CD14-positive monocyte (primary cell): ENCODE results near the gene ACTBL2. TPM values are rescaled to one million over a fixed set of nuclear protein-coding genes. Genes with fewer than 3 reads are reported as not detected.

Source experiments
- DNase-seq, 3 donors: peaks; one replicate each; pipeline ENCODE4 v3.0.0-alpha.2; 2011 to 2022
- H2AFZ ChIP-seq: 2 replicates; pipeline ENCODE4 v1.6.0; 2012; ENCODE audit warnings: mild to moderate bottlenecking, low read depth, low read length, inconsistent platforms; ENCODE audit not compliant: insufficient read depth, poor library complexity, severe bottlenecking
- H3K27ac ChIP-seq, 2 donors: 1 replicate in 1 of 2; 2 replicates in 1 of 2; pipeline ENCODE4 v1.5.1; 2012 to 2013; ENCODE audit warnings: low read length in 2 of 2, control low read depth in 1 of 2, inconsistent platforms in 1 of 2, low read depth in 1 of 2, mild to moderate bottlenecking in 1 of 2
- H3K27me3 ChIP-seq, 2 donors: one replicate each; pipeline versions ENCODE4 v1.6.0 to v1.6.1; 2011 to 2013; ENCODE audit warnings: low read length in 2 of 2; ENCODE audit not compliant: control insufficient read depth in 2 of 2, insufficient read depth in 2 of 2
- H3K36me3 ChIP-seq, 2 donors: replicated peaks in 1 of 2; 1 replicate in 1 of 2; 2 replicates in 1 of 2; pipeline versions ENCODE4 v1.5.1 to v1.6.1; 2012 to 2013; ENCODE audit warnings: low read length in 2 of 2, control low read depth in 1 of 2, inconsistent platforms in 1 of 2, mild to moderate bottlenecking in 1 of 2; ENCODE audit not compliant: insufficient read depth in 2 of 2, control insufficient read depth in 1 of 2
- H3K4me1 ChIP-seq, 2 donors: 1 replicate in 1 of 2; 2 replicates in 1 of 2; pipeline versions ENCODE4 v1.5.1 to v1.6.1; 2012 to 2013; ENCODE audit warnings: low read length in 2 of 2, control low read depth in 1 of 2, inconsistent platforms in 1 of 2, mild to moderate bottlenecking in 1 of 2, moderate library complexity in 1 of 2; ENCODE audit not compliant: insufficient read depth in 2 of 2, control insufficient read depth in 1 of 2
- H3K4me2 ChIP-seq: replicated peaks from 2 replicates; pipeline ENCODE3; 2012; ENCODE audit warnings: low read length, moderate library complexity, mild to moderate bottlenecking; ENCODE audit not compliant: poor library complexity, severe bottlenecking; ENCODE audit errors: extremely low read depth
- H3K4me3 ChIP-seq, 3 experiments: fragments of 200-600 bp in 1 of 3; sonication (generic) in 1 of 3; replicated peaks in 1 of 3; 1 replicate in 2 of 3; 2 replicates in 1 of 3; pipeline ENCODE4 v1.5.1; 2011 to 2013; ENCODE audit warnings: low read length in 3 of 3, mild to moderate bottlenecking in 3 of 3, control low read depth in 2 of 3, low read depth in 2 of 3, inconsistent platforms in 1 of 3, moderate library complexity in 1 of 3
- H3K79me2 ChIP-seq: 2 replicates; pipeline ENCODE4 v1.6.0; 2012; ENCODE audit warnings: mild to moderate bottlenecking, control low read depth, inconsistent platforms, low read length, moderate library complexity; ENCODE audit not compliant: insufficient read depth
- H3K9ac ChIP-seq: 2 replicates; pipeline ENCODE4 v1.6.0; 2017; ENCODE audit warnings: low read length, mild to moderate bottlenecking; ENCODE audit not compliant: insufficient read depth, poor library complexity, severe bottlenecking
- H3K9me3 ChIP-seq, 2 donors: replicated peaks in 1 of 2; 1 replicate in 1 of 2; 2 replicates in 1 of 2; pipeline versions ENCODE4 v1.5.1 to v1.6.1; 2012 to 2013; ENCODE audit warnings: low read length in 2 of 2, control low read depth in 1 of 2; ENCODE audit not compliant: control insufficient read depth in 1 of 2, insufficient read depth in 1 of 2
- H4K20me1 ChIP-seq: 2 replicates; pipeline ENCODE4 v1.6.0; 2012; ENCODE audit warnings: mild to moderate bottlenecking, low read length, control low read depth, moderate library complexity; ENCODE audit not compliant: insufficient read depth
- H3K27ac Mint-ChIP-seq, 7 donors: one replicate each; pipeline ENCODE4 v1.8.0; 2020; ENCODE audit warnings: mild to moderate bottlenecking in 7 of 7, mixed read lengths in 7 of 7, moderate library complexity in 6 of 7, inconsistent platforms in 2 of 7
- H3K27me3 Mint-ChIP-seq, 3 donors: one replicate each; pipeline ENCODE4 v1.8.0; 2021 to 2022; ENCODE audit warnings: low read depth in 3 of 3, mild to moderate bottlenecking in 3 of 3, mixed read lengths in 3 of 3, moderate library complexity in 3 of 3, inconsistent platforms in 1 of 3
- H3K36me3 Mint-ChIP-seq, 2 donors: one replicate each; pipeline ENCODE4 v1.8.0; 2020; ENCODE audit warnings: mixed read lengths in 2 of 2, inconsistent platforms in 1 of 2, mild to moderate bottlenecking in 1 of 2
- H3K4me1 Mint-ChIP-seq: one replicate; pipeline ENCODE4 v1.8.0; 2020; ENCODE audit warnings: mild to moderate bottlenecking, mixed read lengths
- H3K4me3 Mint-ChIP-seq, 2 donors: one replicate each; pipeline ENCODE4 v1.8.0; 2020; ENCODE audit warnings: mild to moderate bottlenecking in 2 of 2, mixed read lengths in 2 of 2, moderate library complexity in 1 of 2
- H3K9me3 Mint-ChIP-seq, 7 donors: one replicate each; pipeline ENCODE4 v1.8.0; 2020 to 2022; ENCODE audit warnings: mixed read lengths in 7 of 7, mild to moderate bottlenecking in 6 of 7, moderate library complexity in 6 of 7, inconsistent platforms in 2 of 7
- CTCF ChIP-seq: fragments of 200-600 bp; IDR thresholded peaks from one replicate; pipeline ENCODE4 v1.8.0; 2022; ENCODE audit warnings: antibody characterized with exemption, mild to moderate bottlenecking
- WGBS: methylation state at CpG from one replicate; pipeline ENCODE4 v1.1.5; 2013; ENCODE audit warnings: missing lambda C conversion rate; ENCODE audit not compliant: insufficient coverage; 5-methylcytosine and 5-hydroxymethylcytosine counted together
- intact Hi-C, 2 donors: fragments of 100-400 bp; cut with micrococcal nuclease; formaldehyde crosslinking; loops; one replicate each; pipeline versions ENCODE4 v1.15.0 to v1.15.1; 2023
- polyA minus RNA-seq: library from RNA; depleted of rRNA, polyadenylated mRNA; stranded (reverse); fragments of >200 nt; gene quantifications from 2 replicates; pipeline ENCODE4 v1.2.3, GENCODE V29; 2012
- polyA plus RNA-seq, 3 donors: library from polyadenylated mRNA; depleted of rRNA in 1 of 3; unstranded in 2 of 3; stranded (reverse) in 1 of 3; fragments of 300-500 nt in 2 of 3; fragments of >200 nt in 1 of 3; fragmentation: Illumina TruSeq in 2 of 3; gene quantifications; 1 replicate in 2 of 3; 2 replicates in 1 of 3; pipeline ENCODE4 v1.2.3, GENCODE V29; 2012 to 2021
- total RNA-seq, 12 experiments: library from RNA in 1 of 12; stranded (reverse) in 1 of 12; fragments of 120-200 nt in 1 of 12; gene quantifications; one replicate each; pipeline ENCODE4 v1.2.4 and lab custom pipeline; 2013 to 2026; ENCODE audit warnings: mixed read lengths in 6 of 12, inconsistent platforms in 1 of 12

Gene ACTBL2
- not detected for total RNA-seq (2013)
- polyA plus RNA-seq (not detected), polyA minus RNA-seq (not detected in 2 replicates), total RNA-seq (lab: John Stamatoyannopoulos, UW) (0 to 1.0 (median 0) reads per million in 11 experiments)

- H3K4me2 ChIP-seq: no peak within 1 kb of the TSS
- no peak for DNase-seq
- no peaks in the 10 kb centered on the region for H3K79me2 ChIP-seq
- H3K36me3 ChIP-seq: no peaks in the 10 kb centered on the region
- no peak within 1 kb of the TSS for H2AFZ ChIP-seq
- no peak for TF ChIP-seq CTCF
- H3K9me3 ChIP-seq: no peaks in the 10 kb centered on the region
- Mint-ChIP-seq H3K4me1 (no peaks in the 10 kb centered on the region), H3K27ac (peak within 1 kb of the TSS in 1 of 7 donors; percentile 4), H3K36me3 (no peaks in the 10 kb centered on the region), H3K9me3 (no peaks in the 10 kb centered on the region), H3K4me3 (no peak within 1 kb of the TSS), H3K27me3 (no peaks in the 10 kb centered on the region)
- H4K20me1 ChIP-seq: no peaks in the 10 kb centered on the region
- intact Hi-C loops: no loop called here
- no peaks in the 10 kb centered on the region for H3K27me3 ChIP-seq
- no CpG with 5 or more reads among the region's 5 CpGs for WGBS
- H3K27ac ChIP-seq: no peak within 1 kb of the TSS
- no peak within 1 kb of the TSS for H3K9ac ChIP-seq
- no peaks in the 10 kb centered on the region for H3K4me1 ChIP-seq
- no peak within 1 kb of the TSS for H3K4me3 ChIP-seq
Measured at GRCh38 chr5:57482671-57483106, at the start of gene ACTBL2. TSS of gene ACTBL2 (minus strand) at chr5:57482811. CDS start at chr5:57482707, 104 bp downstream.

- no CpG with 5 or more reads among the region's 1 CpG for WGBS
- Histone ChIP-seq H3K79me2 (no peaks in the 10 kb centered on the region), H3K27me3 (no peaks in the 10 kb centered on the region), H3K9ac (no peak overlapping the region), H3K4me2 (no peak overlapping the region), H3K27ac (no peak overlapping the region), H3K4me3 (no peak overlapping the region), H3K4me1 (no peaks in the 10 kb centered on the region), H2AFZ (no peak overlapping the region), H4K20me1 (no peaks in the 10 kb centered on the region), H3K36me3 (no peaks in the 10 kb centered on the region), H3K9me3 (no peaks in the 10 kb centered on the region)
- Mint-ChIP-seq H3K4me3 (no peak overlapping the region), H3K27ac (no peak overlapping the region), H3K9me3 (peaks cover 0 to 3% (median 1%) of the 10 kb centered on the region in 7 donors), H3K4me1 (no peaks in the 10 kb centered on the region), H3K36me3 (no peaks in the 10 kb centered on the region), H3K27me3 (no peaks in the 10 kb centered on the region)
- intact Hi-C loops: no loop called here
- no peak for TF ChIP-seq CTCF
- DNase-seq: no peak
Measured at GRCh38 chr5:57531333-57531732, 48.7 kb upstream of the ACTBL2 start.
